Endothelial cell of umbilical vein (primary cell): Measurements from ENCODE around the gene TRPV6. TPM values are rescaled to one million over a fixed set of nuclear protein-coding genes. Genes with fewer than 3 reads are reported as not detected.

Experiments
- BruUV-seq: library from RNA; stranded (reverse); fragments of 400-500 nt; replicated peaks from 2 replicates; lab custom pipeline; 2021; lab: Mats Ljungman, UMichigan
- CTCF ChIA-PET: fragments of 300-600, 350-600 bp; sonication (Branson Sonifier 250); formaldehyde crosslinking; loops from one replicate; lab custom pipeline; 2021; ENCODE audit warnings: antibody characterized with exemption, inconsistent platforms; lab: Charles Lee
- POLR2A ChIA-PET: fragments of 300-600, 350-600 bp; sonication (Branson Sonifier 250); formaldehyde crosslinking; loops from one replicate; lab custom pipeline; 2021; ENCODE audit warnings: antibody characterized with exemption, inconsistent platforms; lab: Charles Lee
- DNase-seq: peaks from one replicate; pipeline ENCODE4 v3.0.0-alpha.2; 2011; ENCODE audit warnings: low read depth, low spot score
- FAIRE-seq: peaks from 2 replicates; lab custom pipeline; 2011; peaks lifted over from hg19 to GRCh38; lab: Jason Lieb, UNC
- H2AFZ ChIP-seq: 2 replicates; pipeline ENCODE4 v1.6.0; 2012; ENCODE audit warnings: low read depth, low read length, control low read depth, inconsistent platforms
- H3K27ac ChIP-seq: 2 replicates; pipeline ENCODE4 v1.5.1; 2011; ENCODE audit warnings: low read depth, mild to moderate bottlenecking, control low read depth, low read length, moderate library complexity; ENCODE audit not compliant: insufficient read depth
- H3K27me3 ChIP-seq, 2 experiments: 2 replicates each; pipeline versions ENCODE4 v1.6.0 to v1.6.1; 2011; ENCODE audit warnings: low read length in 2 of 2, mixed read lengths in 1 of 2; ENCODE audit not compliant: control insufficient read depth in 2 of 2, insufficient read depth in 2 of 2
- H3K36me3 ChIP-seq, 2 experiments: 2 replicates in 1 of 2; 3 replicates in 1 of 2; pipeline ENCODE4 v1.5.1; 2011; ENCODE audit warnings: low read length in 2 of 2, mild to moderate bottlenecking in 1 of 2, moderate library complexity in 1 of 2; ENCODE audit not compliant: control insufficient read depth in 2 of 2, insufficient read depth in 2 of 2; ENCODE audit errors: extremely low read depth in 1 of 2
- H3K4me1 ChIP-seq: 3 replicates; pipeline ENCODE4 v1.5.1; 2011; ENCODE audit warnings: mild to moderate bottlenecking, low read length; ENCODE audit not compliant: control insufficient read depth, insufficient read depth; ENCODE audit errors: extremely low read depth
- H3K4me2 ChIP-seq: 2 replicates; pipeline ENCODE4 v1.6.1; 2011; ENCODE audit warnings: low read length, control low read depth, mixed read lengths; ENCODE audit not compliant: insufficient read depth
- H3K4me3 ChIP-seq, 3 experiments: fragments of 200-600 bp in 1 of 3; sonication (generic), shearing (Covaris generic) in 1 of 3; replicated peaks in 1 of 3; 2 replicates each; pipeline ENCODE4 v1.5.1; 2011 to 2016; ENCODE audit warnings: control low read depth in 3 of 3, low read length in 3 of 3, mild to moderate bottlenecking in 2 of 3, inconsistent platforms in 1 of 3, low read depth in 1 of 3, moderate library complexity in 1 of 3; ENCODE audit not compliant: insufficient read depth in 1 of 3
- H3K79me2 ChIP-seq: 2 replicates; pipeline ENCODE4 v1.6.0; 2012; ENCODE audit warnings: low read length, inconsistent platforms; ENCODE audit not compliant: control insufficient read depth, insufficient read depth
- H3K9ac ChIP-seq: replicated peaks from 2 replicates; pipeline ENCODE3; 2011; ENCODE audit warnings: low read length, control low read depth; ENCODE audit not compliant: insufficient read depth; ENCODE audit errors: extremely low read depth
- H3K9me1 ChIP-seq: replicated peaks from 3 replicates; pipeline ENCODE4 v1.6.0; 2011; ENCODE audit warnings: mild to moderate bottlenecking, low read length; ENCODE audit not compliant: control insufficient read depth, insufficient read depth; ENCODE audit errors: extremely low read depth
- H3K9me3 ChIP-seq: replicated peaks from 2 replicates; pipeline ENCODE4 v1.5.1; 2012; ENCODE audit warnings: low read length, inconsistent platforms; ENCODE audit not compliant: control insufficient read depth, insufficient read depth
- H4K20me1 ChIP-seq: replicated peaks from 2 replicates; pipeline ENCODE3; 2011; ENCODE audit warnings: mild to moderate bottlenecking, low read length; ENCODE audit not compliant: control insufficient read depth, insufficient read depth; ENCODE audit errors: extremely low read depth
- EZH2 ChIP-seq: IDR thresholded peaks from 2 replicates; pipeline ENCODE4 v1.6.1; 2012; ENCODE audit warnings: borderline replicate concordance, low read depth, mild to moderate bottlenecking, moderate library complexity, low read length, inconsistent platforms; ENCODE audit not compliant: severe bottlenecking
- FOS ChIP-seq: IDR thresholded peaks from 2 replicates; pipeline ENCODE4 v1.6.1; 2011; ENCODE audit warnings: mild to moderate bottlenecking, low read length, moderate library complexity, borderline replicate concordance; ENCODE audit not compliant: insufficient read depth
- JUN ChIP-seq: IDR thresholded peaks from 2 replicates; pipeline ENCODE4 v1.6.1; 2011; ENCODE audit warnings: borderline replicate concordance, low read depth; ENCODE audit not compliant: insufficient read length, insufficient read depth
- MAX ChIP-seq: IDR thresholded peaks from 2 replicates; pipeline ENCODE4 v1.6.1; 2011; ENCODE audit not compliant: insufficient read depth, insufficient read length
- MYC ChIP-seq: IDR thresholded peaks from one replicate; pipeline ENCODE4 v1.6.1; 2011; ENCODE audit warnings: mild to moderate bottlenecking, low read depth, low read length
- POLR2AphosphoS5 ChIP-seq: IDR thresholded peaks from 2 replicates; pipeline ENCODE4 v1.6.1; 2012; ENCODE audit warnings: low read depth, mild to moderate bottlenecking, control low read depth, low read length, moderate library complexity; ENCODE audit not compliant: insufficient read depth
- dilution Hi-C: fragments of 300-500 bp; cut with MboI; formaldehyde crosslinking; loops from one replicate; pipeline ENCODE4 v1.15.0; 2019; ENCODE audit warnings: low sequenced_read_pairs; ENCODE audit not compliant: extremely low pct_ligation_motif_present
- intact Hi-C: fragments of 100-400 bp; cut with micrococcal nuclease; formaldehyde crosslinking; loops from one replicate; pipeline ENCODE4 v1.10.0; 2022
- polyA plus RNA-seq, 4 experiments: library from polyadenylated mRNA; depleted of rRNA in 3 of 4; stranded (reverse) in 3 of 4; unstranded in 1 of 4; fragments of >200 nt; gene quantifications; 2 replicates each; pipeline versions ENCODE4 v1.2.1 to v1.2.3, GENCODE V29; 2011 to 2012; ENCODE audit warnings: missing spikeins in 1 of 4
- total RNA-seq: library from RNA; stranded (reverse); gene quantifications from 2 replicates; pipeline ENCODE4 v1.2.3, GENCODE V29; 2021

Gene TRPV6
- total and polyA plus RNA-seq, 2 donors (not counting 3 experiments of a cell fraction or from before 2014, with no cell fraction given): not detected

- H3K9me3 ChIP-seq: no peaks in the 10 kb centered on the region
- no peak for TF ChIP-seq MAX
- TF ChIP-seq MYC: no peak
- no peak for TF ChIP-seq FOS
- TF ChIP-seq EZH2: no peak
- no peak for TF ChIP-seq POLR2AphosphoS5
- CTCF ChIA-PET: no interaction called here
These were observed 9.1 kb downstream of the TRPV6 start for GRCh38 chr7:142876236-142876960.

GRCh38 chr7:142875456-142875855 lies 10.1 kb downstream of the TRPV6 start:
- no peak overlapping the region for H3K9ac ChIP-seq
- FAIRE-seq (no peak), DNase-seq (no peak)
- no peaks in the 10 kb centered on the region for H3K79me2 ChIP-seq
- no peaks in the 10 kb centered on the region for H3K4me1 ChIP-seq
- no peaks in the 10 kb centered on the region for H4K20me1 ChIP-seq
- BruUV-seq: no TSS peak
- H3K27ac ChIP-seq: no peak overlapping the region
- H3K36me3 ChIP-seq: no peaks in the 10 kb centered on the region
- CTCF ChIA-PET: no interaction called here
- POLR2A ChIA-PET: no interaction called here
- no peak for TF ChIP-seq EZH2
- TF ChIP-seq MAX: no peak
- TF ChIP-seq JUN: no peak
- H3K9me1 ChIP-seq: no peaks in the 10 kb centered on the region
- H3K27me3 ChIP-seq: peaks cover 0 to 2% of the 10 kb centered on the region in 2 experiments
- no peak overlapping the region for H3K4me2 ChIP-seq
- dilution Hi-C loops: no loop called here
- no peaks in the 10 kb centered on the region for H3K9me3 ChIP-seq
- no peak overlapping the region for H2AFZ ChIP-seq
- no peak overlapping the region for H3K4me3 ChIP-seq
- intact Hi-C loops: no loop called here

More at GRCh38 chr7:142876236-142876960, 9.1 kb downstream of the TRPV6 start:
- H3K79me2 ChIP-seq: no peaks in the 10 kb centered on the region
- BruUV-seq: no TSS peak
- POLR2A ChIA-PET: no interaction called here
- DNase-seq: no peak
- dilution Hi-C loops (no loop called here), intact Hi-C loops (no loop called here)
- no peak overlapping the region for H3K9ac ChIP-seq
- H3K9me1 ChIP-seq: no peaks in the 10 kb centered on the region
- H3K27ac ChIP-seq: no peak overlapping the region
- H4K20me1 ChIP-seq: no peaks in the 10 kb centered on the region
- H3K4me3 ChIP-seq: no peak overlapping the region
- H3K4me1 ChIP-seq: no peaks in the 10 kb centered on the region
- H3K4me2 ChIP-seq: no peak overlapping the region
- no peaks in the 10 kb centered on the region for H3K36me3 ChIP-seq
- peaks cover 0 to 2% of the 10 kb centered on the region in 2 experiments for H3K27me3 ChIP-seq
- FAIRE-seq: no peak
- no peak overlapping the region for H2AFZ ChIP-seq
